Measurements from ENCODE around the gene SUN2.

SUN2 gene

DNA sequence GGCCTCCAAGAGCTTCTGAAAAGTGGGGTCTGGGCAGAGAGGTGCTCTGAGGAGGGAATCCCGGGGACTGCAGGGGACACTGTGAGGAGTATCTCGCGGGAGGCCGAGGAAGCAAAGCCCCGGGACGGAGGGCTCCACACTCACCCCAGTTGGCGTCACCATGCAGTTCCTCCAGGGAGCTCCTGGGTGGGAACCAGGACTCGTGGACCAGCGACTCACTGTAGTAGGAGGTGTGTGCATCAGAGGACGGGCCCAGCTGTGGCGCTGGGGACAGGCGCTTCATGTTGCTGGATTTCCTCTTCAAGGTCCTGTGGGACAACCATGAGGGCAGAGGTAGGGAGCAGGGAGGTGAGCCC lies 4.8 kb downstream of the SUN2 start:
- Histone ChIP-seq H3K79me2 (ENCODE audit: insufficient read depth, low read depth) (0 out of 2 replicates have a peak, but pooled peaks cover 7% of the 10 kb centered on the region), H3K4me3 (IDR thresholded peaks at IDR 0.05; ENCODE audit: insufficient read depth, low read depth, low read length) (no peak overlapping the region), H4K20me1 (ENCODE audit: insufficient read depth) (no peaks in the 10 kb centered on the region), H3K27me3 (ENCODE audit: insufficient read depth, low read depth) (no peaks in the 10 kb centered on the region), H3K4me2 (no peak overlapping the region), H2AFZ (ENCODE audit: low read depth) (no peak overlapping the region), H3K36me3 (ENCODE audit: insufficient read depth) (no peaks in the 10 kb centered on the region; the same call in 1 of the 2 replicates), H3K27ac (no peak overlapping the region), H3K4me1 (ENCODE audit: low read depth, poor library complexity, severe bottlenecking) (peaks cover 17% of the 10 kb centered on the region), H3K9ac (no peak overlapping the region)
- no peak for TF ChIP-seq CTCF (conservative IDR thresholded peaks at IDR 0.05; ENCODE audit: low read depth, low read length)

- H3K27me3 ChIP-seq (ENCODE audit: insufficient read depth, low read depth), result no peaks in the 10 kb centered on the region
- peaks cover 17% of the 10 kb centered on the region for H3K4me1 ChIP-seq (ENCODE audit: low read depth, poor library complexity, severe bottlenecking)
- no peak for TF ChIP-seq CTCF (conservative IDR thresholded peaks at IDR 0.05; ENCODE audit: low read depth, low read length)
- H3K4me3 ChIP-seq (IDR thresholded peaks at IDR 0.05; ENCODE audit: insufficient read depth, low read depth, low read length), result no peak overlapping the region
- no peak overlapping the region for H2AFZ ChIP-seq (ENCODE audit: low read depth)
- no peaks in the 10 kb centered on the region for H4K20me1 ChIP-seq (ENCODE audit: insufficient read depth)
- no peak overlapping the region for H3K4me2 ChIP-seq
- no peak overlapping the region for H3K27ac ChIP-seq
- no peak overlapping the region for H3K9ac ChIP-seq
- no peaks in the 10 kb centered on the region; the same call in 1 of the 2 replicates for H3K36me3 ChIP-seq (ENCODE audit: insufficient read depth)
- 0 out of 2 replicates have a peak, but pooled peaks cover 7% of the 10 kb centered on the region for H3K79me2 ChIP-seq (ENCODE audit: insufficient read depth, low read depth)
Measured at GRCh38 chr22:38750638-38751037, 5.2 kb downstream of the SUN2 start.

- no peaks in the 10 kb centered on the region for H3K27me3 ChIP-seq (ENCODE audit: insufficient read depth, low read depth)
- no peak overlapping the region for H3K9ac ChIP-seq
- H3K4me2 ChIP-seq, result no peak overlapping the region
- 0 out of 2 replicates have a peak, but pooled peaks cover 7% of the 10 kb centered on the region for H3K79me2 ChIP-seq (ENCODE audit: insufficient read depth, low read depth)
- H3K4me3 ChIP-seq (IDR thresholded peaks at IDR 0.05; ENCODE audit: insufficient read depth, low read depth, low read length), result no peak overlapping the region
- no peak for TF ChIP-seq CTCF (conservative IDR thresholded peaks at IDR 0.05; ENCODE audit: low read depth, low read length)
- no peaks in the 10 kb centered on the region; the same call in 1 of the 2 replicates for H3K36me3 ChIP-seq (ENCODE audit: insufficient read depth)
- H2AFZ ChIP-seq (ENCODE audit: low read depth), result no peak overlapping the region
- no peaks in the 10 kb centered on the region for H4K20me1 ChIP-seq (ENCODE audit: insufficient read depth)
- no peak overlapping the region for H3K27ac ChIP-seq
- peaks cover 17% of the 10 kb centered on the region for H3K4me1 ChIP-seq (ENCODE audit: low read depth, poor library complexity, severe bottlenecking)
Measured at GRCh38 chr22:38750104-38750503, 5.7 kb downstream of the SUN2 start.

DNA sequence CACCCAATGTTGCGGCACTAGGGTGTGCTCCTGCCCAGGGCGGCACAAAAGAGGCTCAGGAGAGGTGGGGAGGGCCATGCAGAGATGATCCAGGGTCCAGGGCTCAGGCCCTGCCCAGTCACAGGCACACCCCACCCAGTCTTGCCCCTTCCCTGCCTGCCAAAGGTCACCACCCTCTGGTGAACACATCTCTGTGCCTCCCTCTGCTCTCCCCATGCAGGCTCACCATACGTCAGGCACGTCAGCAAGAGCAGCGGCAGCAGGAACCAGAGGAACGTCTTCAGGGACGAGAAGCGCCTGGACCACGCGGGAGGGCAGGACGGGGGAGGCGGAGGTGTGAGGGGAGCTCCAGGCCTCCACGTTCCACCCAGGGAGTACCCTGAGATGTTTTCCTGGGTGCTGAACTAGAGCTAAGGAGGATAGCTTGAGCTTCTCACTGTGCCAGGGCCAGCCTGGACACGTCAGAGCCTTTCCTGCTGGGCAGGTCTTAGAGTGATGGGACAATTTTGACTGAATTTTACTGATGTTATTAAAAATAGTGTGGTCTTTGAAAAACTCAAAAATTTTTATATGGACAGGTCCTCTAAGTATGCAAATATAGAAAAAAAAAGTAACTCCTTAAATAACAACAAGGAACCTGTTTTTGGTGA lies 7.2 kb downstream of the SUN2 start:
- no peaks in the 10 kb centered on the region for H4K20me1 ChIP-seq (ENCODE audit: insufficient read depth)
- H3K4me2 ChIP-seq, result no peak overlapping the region
- H3K9ac ChIP-seq, result no peak overlapping the region
- no peaks in the 10 kb centered on the region; the same call in 1 of the 2 replicates for H3K36me3 ChIP-seq (ENCODE audit: insufficient read depth)
- peaks cover 7% of the 10 kb centered on the region for H3K4me1 ChIP-seq (ENCODE audit: low read depth, poor library complexity, severe bottlenecking)
- H3K4me3 ChIP-seq (IDR thresholded peaks at IDR 0.05; ENCODE audit: insufficient read depth, low read depth, low read length), result no peak overlapping the region
- no peak for TF ChIP-seq CTCF (conservative IDR thresholded peaks at IDR 0.05; ENCODE audit: low read depth, low read length)
- no peaks in the 10 kb centered on the region for H3K27me3 ChIP-seq (ENCODE audit: insufficient read depth, low read depth)
- H3K27ac ChIP-seq, result no peak overlapping the region
- no peak overlapping the region for H2AFZ ChIP-seq (ENCODE audit: low read depth)
- 0 out of 2 replicates have a peak, but pooled peaks cover 1% of the 10 kb centered on the region for H3K79me2 ChIP-seq (ENCODE audit: insufficient read depth, low read depth)
